AG09309 (cell line): ENCODE data around the gene SVEP1.
"Not testable (repeated sequence)": the region's sequence is repeated elsewhere in the genome, so short reads cannot be mapped to it uniquely, and the experiment has no call there.

Source experiments
- DNase-seq: peaks from one replicate; pipeline ENCODE4 v3.0.0-alpha.2; 2010; ENCODE audit warnings: low read depth
- H3K4me3 ChIP-seq: 2 replicates; pipeline ENCODE4 v1.5.1; 2011; ENCODE audit warnings: mild to moderate bottlenecking, low read depth, low read length, moderate library complexity; ENCODE audit not compliant: control insufficient read depth
- CTCF ChIP-seq: IDR thresholded peaks from 2 replicates; pipeline ENCODE4 v1.5.1; 2011; ENCODE audit warnings: mild to moderate bottlenecking, low read depth, low read length, inconsistent platforms; ENCODE audit not compliant: insufficient read depth, control insufficient read depth; ENCODE audit errors: missing control alignments

Gene SVEP1

GRCh38 chr9:110408598-110408997, 170.9 kb downstream of the SVEP1 start:
- TF ChIP-seq CTCF = no peak
- no peak overlapping the region for H3K4me3 ChIP-seq
- no peak for DNase-seq

- TF ChIP-seq CTCF = no peak
- H3K4me3 ChIP-seq = no peak overlapping the region
- no peak for DNase-seq
Observed at GRCh38 chr9:110405858-110406443, 173.6 kb downstream of the SVEP1 start.

- no peak overlapping the region for H3K4me3 ChIP-seq
- no peak for TF ChIP-seq CTCF
- no peak for DNase-seq
Observed at GRCh38 chr9:110404473-110404872, 175.1 kb downstream of the SVEP1 start.

- H3K4me3 ChIP-seq = no peak overlapping the region
- no peak for TF ChIP-seq CTCF
- no peak for DNase-seq
Observed at GRCh38 chr9:110399983-110400382, 179.6 kb downstream of the SVEP1 start.

GRCh38 chr9:110398992-110399391, 180.5 kb downstream of the SVEP1 start:
- not testable (repeated sequence) for DNase-seq, H3K4me3 ChIP-seq

GRCh38 chr9:110391826-110392485, 187.6 kb downstream of the SVEP1 start:
- H3K4me3 ChIP-seq = no peak overlapping the region
- TF ChIP-seq CTCF = no peak
- DNase-seq = no peak

- DNase-seq = no peak
- TF ChIP-seq CTCF = no peak
- H3K4me3 ChIP-seq = no peak overlapping the region
Observed at GRCh38 chr9:110389148-110389750, 190.3 kb downstream of the SVEP1 start.
